Stomach (tissue), 4 donors: ENCODE measurements around the gene TUBGCP3.

Experiments
- CTCF ChIP-seq, 7 experiments: fragments of 450-650 bp in 4 of 7; fragments of 200-600 bp in 3 of 7; sonication (generic) in 3 of 7; IDR thresholded peaks; one replicate each; pipeline ENCODE4 v1.5.1; 2016 to 2019; ENCODE audit warnings: antibody characterized with exemption in 7 of 7, control low read depth in 2 of 7, mild to moderate bottlenecking in 1 of 7
- POLR2A ChIP-seq, 4 donors: fragments of 450-650 bp; IDR thresholded peaks; one replicate each; pipeline ENCODE4 v1.6.1; 2016; ENCODE audit warnings: antibody characterized with exemption in 4 of 4, control low read depth in 2 of 4, mild to moderate bottlenecking in 1 of 4, moderate library complexity in 1 of 4
- POLR2AphosphoS5 ChIP-seq, 3 donors: sonication (generic); formaldehyde crosslinking; IDR thresholded peaks; one replicate each; pipeline ENCODE4 v1.6.1; 2016; ENCODE audit warnings: antibody characterized with exemption in 3 of 3

DNA sequence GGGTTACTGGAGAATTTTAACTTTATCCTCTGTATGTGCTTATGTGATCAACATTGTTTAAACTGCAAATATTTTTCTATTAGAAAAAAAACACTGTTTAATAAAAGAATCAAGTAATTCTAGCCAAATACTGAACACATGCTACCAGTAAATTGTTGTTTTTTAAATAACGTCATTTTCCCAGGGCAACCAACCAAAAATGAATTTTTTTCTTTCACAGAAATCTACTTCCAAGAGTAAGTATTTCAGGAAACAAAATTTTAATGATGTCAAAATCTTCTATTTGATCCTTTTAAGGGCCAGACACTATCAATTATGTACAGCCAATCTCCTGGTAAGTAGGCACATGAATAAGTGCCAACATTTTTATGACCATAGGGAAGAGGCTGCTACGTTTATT lies 57.1 kb downstream of the TUBGCP3 start:
- TF ChIP-seq POLR2A (IDR thresholded peaks at IDR 0.05): no peak
- no peak for TF ChIP-seq CTCF (IDR thresholded peaks at IDR 0.05)
- no peak for TF ChIP-seq POLR2AphosphoS5 (IDR thresholded peaks at IDR 0.05)
